ENCODE results near the gene UBR1. TPM values are rescaled to one million over a fixed set of nuclear protein-coding genes. Genes with fewer than 3 reads are reported as not detected.

Gene UBR1
- total RNA-seq, 2 experiments from 2014 or later: 19.8 to 33.5 TPM

DNA sequence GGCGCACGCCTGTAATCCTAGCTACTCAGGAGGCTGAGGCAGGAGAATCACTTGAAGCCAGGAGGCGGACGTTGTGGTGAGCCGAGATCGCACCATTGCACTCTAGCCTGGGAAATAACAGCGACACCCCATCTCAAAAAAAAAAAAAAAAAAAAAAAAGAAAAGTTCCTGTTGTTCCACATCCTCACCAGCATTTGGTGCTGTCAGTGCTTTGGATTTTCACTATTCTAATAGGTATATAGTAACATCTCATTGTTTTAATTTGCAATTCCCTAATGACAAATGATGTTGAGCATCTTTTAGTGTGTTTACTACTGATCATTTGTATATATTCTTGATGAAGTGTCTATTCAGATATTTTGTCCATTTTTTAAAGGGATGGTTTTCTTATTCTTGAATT lies 24.6 kb downstream of the UBR1 start:
- Histone ChIP-seq H3K4me3 (ENCODE audit: low read depth, low read length, poor library complexity, severe bottlenecking) (no peak overlapping the region), H3K79me2 (ENCODE audit: insufficient read depth, low read depth, low read length) (peaks cover 17% of the 10 kb centered on the region; the same call in 1 of the 2 replicates), H2AFZ (ENCODE audit: low read length) (no peak overlapping the region), H3K9me2 (ENCODE audit: insufficient read depth, low read length) (no peaks in the 10 kb centered on the region), H3K4me2 (ENCODE audit: low read length) (no peak overlapping the region), H3K27ac (ENCODE audit: low read depth, low read length, poor library complexity, severe bottlenecking) (no peak overlapping the region), H3K4me1 (ENCODE audit: insufficient read depth, low read length, poor library complexity, severe bottlenecking) (no peaks in the 10 kb centered on the region), H3K36me3 (ENCODE audit: insufficient read depth, low read length) (peaks cover 83% of the 10 kb centered on the region), H3K9me3 (ENCODE audit: low read length) (0 out of 2 replicates have a peak, but pooled peaks cover 9% of the 10 kb centered on the region), H4K20me1 (ENCODE audit: insufficient read depth, low read length) (no peaks in the 10 kb centered on the region)
- TSS peak; percentile 35 for BruUV-seq (replicated peaks)
- DNase-seq (ENCODE audit: low spot score): no peak
- intact Hi-C loops (cut with micrococcal nuclease; ENCODE audit: unreplicated experiment): no loop called here
- ChIA-PET POLR2A (interaction anchor here (1.2 kb wide), 1 partner anchor 8 kb away, joined by 8 read pairs; no protein-coding TSS in a partner anchor), CTCF (ENCODE audit: unreplicated experiment) (no interaction called here)
- no peak for TF ChIP-seq EZH2phosphoT487 (IDR thresholded peaks at IDR 0.05; ENCODE audit: borderline replicate concordance, low read depth, low read length)
- TF ChIP-seq, protein P1, sequence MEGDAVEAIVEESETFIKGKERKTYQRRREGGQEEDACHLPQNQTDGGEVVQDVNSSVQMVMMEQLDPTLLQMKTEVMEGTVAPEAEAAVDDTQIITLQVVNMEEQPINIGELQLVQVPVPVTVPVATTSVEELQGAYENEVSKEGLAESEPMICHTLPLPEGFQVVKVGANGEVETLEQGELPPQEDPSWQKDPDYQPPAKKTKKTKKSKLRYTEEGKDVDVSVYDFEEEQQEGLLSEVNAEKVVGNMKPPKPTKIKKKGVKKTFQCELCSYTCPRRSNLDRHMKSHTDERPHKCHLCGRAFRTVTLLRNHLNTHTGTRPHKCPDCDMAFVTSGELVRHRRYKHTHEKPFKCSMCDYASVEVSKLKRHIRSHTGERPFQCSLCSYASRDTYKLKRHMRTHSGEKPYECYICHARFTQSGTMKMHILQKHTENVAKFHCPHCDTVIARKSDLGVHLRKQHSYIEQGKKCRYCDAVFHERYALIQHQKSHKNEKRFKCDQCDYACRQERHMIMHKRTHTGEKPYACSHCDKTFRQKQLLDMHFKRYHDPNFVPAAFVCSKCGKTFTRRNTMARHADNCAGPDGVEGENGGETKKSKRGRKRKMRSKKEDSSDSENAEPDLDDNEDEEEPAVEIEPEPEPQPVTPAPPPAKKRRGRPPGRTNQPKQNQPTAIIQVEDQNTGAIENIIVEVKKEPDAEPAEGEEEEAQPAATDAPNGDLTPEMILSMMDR (conservative IDR thresholded peaks at IDR 0.05; ENCODE audit: low read length): no peak; the same call in 1 of the 2 replicates

DNA sequence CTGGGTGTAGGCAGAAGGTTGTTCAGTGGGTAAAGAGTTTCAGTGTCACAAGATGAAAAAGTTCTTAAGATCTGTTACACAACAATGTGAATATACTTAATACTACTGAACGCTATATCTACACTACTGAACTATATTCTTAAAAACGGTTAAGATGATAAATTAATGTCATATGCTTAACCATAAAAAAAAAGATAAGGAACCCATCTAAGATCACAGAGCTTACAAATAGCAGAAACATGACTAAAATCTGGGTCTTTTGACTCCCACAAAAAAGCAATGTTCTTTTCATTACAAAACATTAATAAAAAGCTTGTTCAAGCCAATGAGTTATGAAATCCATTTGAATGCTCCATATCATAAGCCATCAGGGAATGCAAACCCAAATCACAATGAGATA lies 34.4 kb downstream of the UBR1 start:
- Histone ChIP-seq H3K9me3 (ENCODE audit: low read length) (no peaks in the 10 kb centered on the region), H3K9me2 (ENCODE audit: insufficient read depth, low read length) (no peaks in the 10 kb centered on the region), H2AFZ (ENCODE audit: low read length) (no peak overlapping the region), H4K20me1 (ENCODE audit: insufficient read depth, low read length) (no peaks in the 10 kb centered on the region), H3K4me3 (ENCODE audit: low read depth, low read length, poor library complexity, severe bottlenecking) (no peak overlapping the region), H3K4me2 (ENCODE audit: low read length) (no peak overlapping the region), H3K27ac (ENCODE audit: low read depth, low read length, poor library complexity, severe bottlenecking) (no peak overlapping the region), H3K79me2 (ENCODE audit: insufficient read depth, low read depth, low read length) (no peaks in the 10 kb centered on the region), H3K4me1 (ENCODE audit: insufficient read depth, low read length, poor library complexity, severe bottlenecking) (no peaks in the 10 kb centered on the region), H3K36me3 (ENCODE audit: insufficient read depth, low read length) (peaks cover 86% of the 10 kb centered on the region)
- DNase-seq (ENCODE audit: low spot score): no peak
- CTCF ChIA-PET (ENCODE audit: unreplicated experiment): no interaction called here
- no peak for TF ChIP-seq EZH2phosphoT487 (IDR thresholded peaks at IDR 0.05; ENCODE audit: borderline replicate concordance, low read depth, low read length)
- TF ChIP-seq, protein P1 (conservative IDR thresholded peaks at IDR 0.05; ENCODE audit: low read length): no peak
- BruUV-seq (replicated peaks): no TSS peak
- intact Hi-C loops (cut with micrococcal nuclease; ENCODE audit: unreplicated experiment): no loop called here
- POLR2A ChIA-PET: interaction anchor here (0.6 to 1.4 kb wide), 2 partner anchors 11 to 103 kb away, joined by 3 to 4 read pairs; no protein-coding TSS in a partner anchor

DNA sequence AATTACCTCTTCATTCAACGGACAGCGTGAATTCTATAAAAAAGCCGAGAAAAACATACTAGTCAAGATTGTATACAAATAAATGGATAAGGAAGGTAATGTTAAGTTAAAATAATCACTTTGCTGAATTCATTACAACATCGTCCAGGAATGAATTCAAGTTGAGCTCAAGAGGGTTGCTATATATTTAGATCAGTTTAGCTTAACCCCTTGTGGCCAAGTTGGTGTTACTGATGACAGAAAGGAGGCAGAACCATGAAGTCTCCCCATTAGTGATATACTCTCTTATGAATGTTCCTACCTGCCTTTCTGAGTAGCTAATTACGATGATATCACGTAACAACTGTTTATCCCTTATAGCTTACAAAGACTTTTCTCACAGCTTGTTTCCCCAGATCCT lies 34.9 kb downstream of the UBR1 start:
- DNase-seq (ENCODE audit: low spot score): no peak
- no TSS peak for BruUV-seq (replicated peaks)
- Histone ChIP-seq H3K4me3 (ENCODE audit: low read depth, low read length, poor library complexity, severe bottlenecking) (no peak overlapping the region), H2AFZ (ENCODE audit: low read length) (no peak overlapping the region), H3K36me3 (ENCODE audit: insufficient read depth, low read length) (peaks cover 91% of the 10 kb centered on the region), H3K27ac (ENCODE audit: low read depth, low read length, poor library complexity, severe bottlenecking) (no peak overlapping the region), H3K4me1 (ENCODE audit: insufficient read depth, low read length, poor library complexity, severe bottlenecking) (no peaks in the 10 kb centered on the region), H3K9me3 (ENCODE audit: low read length) (no peaks in the 10 kb centered on the region), H3K79me2 (ENCODE audit: insufficient read depth, low read depth, low read length) (no peaks in the 10 kb centered on the region), H3K4me2 (ENCODE audit: low read length) (no peak overlapping the region), H3K9me2 (ENCODE audit: insufficient read depth, low read length) (no peaks in the 10 kb centered on the region), H4K20me1 (ENCODE audit: insufficient read depth, low read length) (no peaks in the 10 kb centered on the region)
- TF ChIP-seq EZH2phosphoT487 (IDR thresholded peaks at IDR 0.05; ENCODE audit: borderline replicate concordance, low read depth, low read length): no peak
- TF ChIP-seq, protein P1 (conservative IDR thresholded peaks at IDR 0.05; ENCODE audit: low read length): no peak
- intact Hi-C loops (cut with micrococcal nuclease; ENCODE audit: unreplicated experiment): no loop called here
- CTCF ChIA-PET (ENCODE audit: unreplicated experiment): no interaction called here
- POLR2A ChIA-PET: interaction anchor here (0.6 to 1.1 kb wide), 3 partner anchors 23 to 103 kb away, joined by 3 to 7 read pairs (median 4); no protein-coding TSS in a partner anchor

Data from OCI-LY7 (cell line).